Caco-2 (cell line): ENCODE results near the gene CDK5RAP2. TPM values are rescaled to one million over a fixed set of nuclear protein-coding genes. Genes with fewer than 3 reads are reported as not detected.

ENCODE experiments used
- BruUV-seq: library from RNA; stranded (reverse); fragments of 400-500 nt; replicated peaks from 2 replicates; lab custom pipeline; 2021; lab: Mats Ljungman, UMichigan
- CTCF ChIA-PET: fragments of 300-600 bp; sonication (Branson Sonifier 250); formaldehyde crosslinking; loops from one replicate; lab custom pipeline; 2022; ENCODE audit warnings: antibody characterized with exemption; lab: Charles Lee
- POLR2A ChIA-PET: fragments of 300-600 bp; sonication (Branson Sonifier 250); formaldehyde crosslinking; loops from one replicate; lab custom pipeline; 2022; ENCODE audit warnings: antibody characterized with exemption; lab: Charles Lee
- DNase-seq, 2 experiments: peaks; one replicate each; pipeline versions ENCODE4 v3.0.0 to v3.0.0-alpha.2; 2020 to 2022
- H3K27me3 ChIP-seq: replicated peaks from 2 replicates; pipeline ENCODE4 v1.6.0; 2011; ENCODE audit warnings: low read length; ENCODE audit not compliant: control insufficient read depth, insufficient read depth
- H3K36me3 ChIP-seq: 2 replicates; pipeline ENCODE4 v1.5.1; 2011; ENCODE audit warnings: low read length; ENCODE audit not compliant: control insufficient read depth, insufficient read depth
- H3K4me1 ChIP-seq: fragments of 250-450 bp; sonication (Bioruptor Pico); 2 replicates; pipeline ENCODE4 v1.5.1; 2020; ENCODE audit warnings: mild to moderate bottlenecking
- H3K4me3 ChIP-seq: 2 replicates; pipeline ENCODE4 v1.5.1; 2011; ENCODE audit warnings: low read depth, mild to moderate bottlenecking, control low read depth, low read length
- H3K9me3 ChIP-seq: fragments of 250-450 bp; sonication (Bioruptor Pico); 2 replicates; pipeline ENCODE4 v1.5.1; 2020; ENCODE audit warnings: mild to moderate bottlenecking, moderate library complexity
- H3K27ac Mint-ChIP-seq: one replicate; pipeline ENCODE4 v1.8.0; 2022; ENCODE audit warnings: mixed read lengths; ENCODE audit not compliant: unreplicated experiment
- H3K27me3 Mint-ChIP-seq: one replicate; pipeline ENCODE4 v1.8.0; 2022; ENCODE audit warnings: mixed read lengths; ENCODE audit not compliant: insufficient read depth, unreplicated experiment
- H3K36me3 Mint-ChIP-seq: one replicate; pipeline ENCODE4 v1.8.0; 2022; ENCODE audit warnings: mild to moderate bottlenecking, mixed read lengths; ENCODE audit not compliant: insufficient read depth, unreplicated experiment
- H3K4me1 Mint-ChIP-seq: one replicate; pipeline ENCODE4 v1.8.0; 2022; ENCODE audit warnings: low read depth, mixed read lengths; ENCODE audit not compliant: unreplicated experiment
- H3K4me3 Mint-ChIP-seq: one replicate; pipeline ENCODE4 v1.8.0; 2022; ENCODE audit warnings: mild to moderate bottlenecking, moderate library complexity, mixed read lengths; ENCODE audit not compliant: unreplicated experiment
- H3K9me3 Mint-ChIP-seq: one replicate; pipeline ENCODE4 v1.8.0; 2022; ENCODE audit warnings: mixed read lengths; ENCODE audit not compliant: unreplicated experiment
- intact Hi-C: fragments of 100-400 bp; cut with micrococcal nuclease; formaldehyde crosslinking; loops from one replicate; pipeline ENCODE4 v1.10.0; 2022; ENCODE audit not compliant: unreplicated experiment
- total RNA-seq: library from RNA; stranded (reverse); gene quantifications from 2 replicates; pipeline ENCODE4 v1.2.3, GENCODE V29; 2022
- TF ChIP-seq, protein P1 (sequence below), 2 experiments: fragments of 200-600 bp in 1 of 2; IDR thresholded peaks; 1 replicate in 1 of 2; 2 replicates in 1 of 2; pipeline versions ENCODE4 v1.5.1 to v1.8.0; 2011 to 2022; ENCODE audit warnings: antibody characterized with exemption in 1 of 2, control low read depth in 1 of 2, inconsistent platforms in 1 of 2, low read depth in 1 of 2, low read length in 1 of 2, mild to moderate bottlenecking in 1 of 2, moderate library complexity in 1 of 2; ENCODE audit not compliant: insufficient read depth in 1 of 2, severe bottlenecking in 1 of 2, unreplicated experiment in 1 of 2

The CDK5RAP2 gene
- total RNA-seq, 1 experiment from 2014 or later = 71.3 TPM

DNA sequence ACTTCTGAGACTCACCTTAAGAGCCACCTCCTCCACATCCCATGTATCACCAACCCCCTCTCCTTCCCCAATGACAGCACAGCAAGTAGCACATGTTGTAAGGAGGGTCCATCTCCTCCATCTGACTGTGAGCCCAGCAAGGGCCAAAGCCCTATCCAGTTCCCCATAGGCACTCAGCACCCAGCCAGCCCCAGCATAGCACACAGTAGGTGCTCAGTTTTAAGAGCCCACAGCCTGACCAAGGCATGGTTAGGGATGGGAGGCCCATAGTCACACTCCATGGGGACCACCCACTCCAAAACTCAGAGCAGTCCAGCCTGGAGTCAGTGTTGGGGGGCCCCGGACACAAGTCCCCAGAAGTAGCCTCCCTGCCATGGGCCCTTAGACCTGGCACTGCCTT lies 205.7 kb downstream of the CDK5RAP2 start:
- Mint-ChIP-seq H3K36me3 (no peaks in the 10 kb centered on the region), H3K27ac (no peak overlapping the region), H3K4me1 (no peaks in the 10 kb centered on the region), H3K4me3 (no peak overlapping the region), H3K27me3 (no peaks in the 10 kb centered on the region), H3K9me3 (no peaks in the 10 kb centered on the region)
- TF ChIP-seq, protein P1, sequence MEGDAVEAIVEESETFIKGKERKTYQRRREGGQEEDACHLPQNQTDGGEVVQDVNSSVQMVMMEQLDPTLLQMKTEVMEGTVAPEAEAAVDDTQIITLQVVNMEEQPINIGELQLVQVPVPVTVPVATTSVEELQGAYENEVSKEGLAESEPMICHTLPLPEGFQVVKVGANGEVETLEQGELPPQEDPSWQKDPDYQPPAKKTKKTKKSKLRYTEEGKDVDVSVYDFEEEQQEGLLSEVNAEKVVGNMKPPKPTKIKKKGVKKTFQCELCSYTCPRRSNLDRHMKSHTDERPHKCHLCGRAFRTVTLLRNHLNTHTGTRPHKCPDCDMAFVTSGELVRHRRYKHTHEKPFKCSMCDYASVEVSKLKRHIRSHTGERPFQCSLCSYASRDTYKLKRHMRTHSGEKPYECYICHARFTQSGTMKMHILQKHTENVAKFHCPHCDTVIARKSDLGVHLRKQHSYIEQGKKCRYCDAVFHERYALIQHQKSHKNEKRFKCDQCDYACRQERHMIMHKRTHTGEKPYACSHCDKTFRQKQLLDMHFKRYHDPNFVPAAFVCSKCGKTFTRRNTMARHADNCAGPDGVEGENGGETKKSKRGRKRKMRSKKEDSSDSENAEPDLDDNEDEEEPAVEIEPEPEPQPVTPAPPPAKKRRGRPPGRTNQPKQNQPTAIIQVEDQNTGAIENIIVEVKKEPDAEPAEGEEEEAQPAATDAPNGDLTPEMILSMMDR (IDR thresholded peaks at IDR 0.05; ENCODE audit: insufficient read depth in 1 of 2, low read depth in 1 of 2, low read length in 1 of 2, severe bottlenecking in 1 of 2, unreplicated experiment in 1 of 2) = no peak
- Histone ChIP-seq H3K36me3 (no peaks in the 10 kb centered on the region), H3K4me3 (no peak overlapping the region), H3K4me1 (no peaks in the 10 kb centered on the region), H3K9me3 (no peaks in the 10 kb centered on the region), H3K27me3 (no peaks in the 10 kb centered on the region; the same call in 1 of the 2 replicates)
- BruUV-seq = no TSS peak
- intact Hi-C loops = no loop called here
- CTCF ChIA-PET = no interaction called here
- POLR2A ChIA-PET = no interaction called here
- no peak for DNase-seq

DNA sequence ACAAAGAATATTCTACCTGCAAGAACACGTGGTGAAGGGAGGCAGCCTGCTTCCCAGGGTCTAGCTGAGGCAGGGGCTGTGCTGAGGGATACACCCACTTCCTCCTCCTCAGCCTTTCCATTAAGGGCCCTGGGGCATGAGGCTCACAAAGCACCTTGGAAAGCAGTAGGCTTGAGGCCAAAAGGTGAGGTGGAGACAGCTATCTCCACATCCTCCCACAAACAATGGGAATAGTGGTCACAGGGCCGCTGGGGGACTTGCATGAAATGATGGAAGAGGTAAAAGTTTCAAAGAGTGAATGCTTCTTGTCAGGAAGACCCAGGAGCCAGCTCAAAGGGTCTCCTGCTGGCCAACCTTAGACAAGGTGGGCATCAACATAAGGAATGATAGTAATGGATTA lies 207.9 kb downstream of the CDK5RAP2 start:
- BruUV-seq = no TSS peak
- no peaks in the 10 kb centered on the region for H3K9me3 ChIP-seq
- no peaks in the 10 kb centered on the region for H3K36me3 ChIP-seq
- peaks cover under 1% of the 10 kb centered on the region for H3K4me1 ChIP-seq
- H3K4me3 ChIP-seq = no peak overlapping the region
- intact Hi-C loops = no loop called here
- ChIA-PET CTCF (no interaction called here), POLR2A (no interaction called here)
- peaks cover under 1% of the 10 kb centered on the region for H3K36me3 Mint-ChIP-seq
- H3K27me3 Mint-ChIP-seq = no peaks in the 10 kb centered on the region
- H3K27ac Mint-ChIP-seq = no peak overlapping the region
- H3K4me3 Mint-ChIP-seq = no peak overlapping the region
- no peaks in the 10 kb centered on the region; the same call in 1 of the 2 replicates for H3K27me3 ChIP-seq
- TF ChIP-seq, protein P1 (IDR thresholded peaks at IDR 0.05; ENCODE audit: insufficient read depth in 1 of 2, low read depth in 1 of 2, low read length in 1 of 2, severe bottlenecking in 1 of 2, unreplicated experiment in 1 of 2) = no peak
- peaks cover 15% of the 10 kb centered on the region for H3K9me3 Mint-ChIP-seq
- H3K4me1 Mint-ChIP-seq = no peaks in the 10 kb centered on the region
- no peak for DNase-seq

DNA sequence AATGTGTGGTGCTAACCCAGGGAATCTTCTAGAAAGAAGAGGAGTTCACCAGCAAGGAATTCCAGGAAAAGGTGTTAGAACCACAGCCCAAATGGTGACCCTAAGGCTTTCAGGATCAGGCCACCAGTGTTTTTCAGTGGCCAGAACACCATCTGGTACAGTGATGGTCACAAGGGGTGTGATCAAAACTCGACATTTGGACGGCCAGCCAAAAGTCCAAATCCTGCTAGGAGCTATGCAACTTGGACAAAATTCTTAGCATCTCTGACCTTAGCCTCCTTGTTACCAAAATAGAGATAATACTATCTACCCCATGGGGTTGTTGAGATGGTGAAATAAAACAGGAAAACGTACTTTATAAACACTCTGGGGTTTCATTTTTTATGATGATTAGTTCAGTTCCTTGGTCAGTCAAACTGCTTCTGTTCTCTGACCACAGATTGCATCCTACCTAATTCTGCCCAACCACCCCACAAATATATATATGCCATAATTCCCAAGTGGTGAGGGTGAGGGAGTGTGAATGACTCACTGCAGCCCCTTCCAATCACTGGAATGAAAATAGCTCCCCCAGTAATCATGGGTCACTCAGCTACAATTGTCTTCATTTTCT lies 210.3 kb downstream of the CDK5RAP2 start:
- no peaks in the 10 kb centered on the region for H3K27me3 Mint-ChIP-seq
- no TSS peak for BruUV-seq
- ChIA-PET CTCF (interaction anchor here (0.6 kb wide), 1 partner anchor 14 kb away, joined by 3 read pairs; no protein-coding TSS in a partner anchor), POLR2A (interaction anchor here (0.6 kb wide), 1 partner anchor 1590 kb away, joined by 3 read pairs; no protein-coding TSS in a partner anchor)
- peaks cover 5% of the 10 kb centered on the region for H3K4me1 Mint-ChIP-seq
- intact Hi-C loops = no loop called here
- no peak overlapping the region for H3K4me3 Mint-ChIP-seq
- H3K36me3 ChIP-seq = no peaks in the 10 kb centered on the region
- TF ChIP-seq, protein P1 (IDR thresholded peaks at IDR 0.05; ENCODE audit: insufficient read depth in 1 of 2, low read depth in 1 of 2, low read length in 1 of 2, severe bottlenecking in 1 of 2, unreplicated experiment in 1 of 2) = no peak
- DNase-seq = no peak
- peaks cover 7% of the 10 kb centered on the region for H3K36me3 Mint-ChIP-seq
- peaks cover 22% of the 10 kb centered on the region for H3K9me3 Mint-ChIP-seq
- no peaks in the 10 kb centered on the region for H3K27me3 ChIP-seq
- H3K4me1 ChIP-seq = peaks cover 18% of the 10 kb centered on the region
- H3K27ac Mint-ChIP-seq = no peak overlapping the region
- no peaks in the 10 kb centered on the region for H3K9me3 ChIP-seq
- H3K4me3 ChIP-seq = no peak overlapping the region
